ENCODE measurements around the gene ACTR3C. TPM values are rescaled to one million over a fixed set of nuclear protein-coding genes. Genes with fewer than 3 reads are reported as not detected.
"Not testable (repeated sequence)": the region's sequence is repeated elsewhere in the genome, so short reads cannot be mapped to it uniquely, and the experiment has no call there.

ACTR3C gene
- total RNA-seq, 1 donor from 2014 or later = 0.49 TPM

- Mint-ChIP-seq H3K27me3 (ENCODE audit: low read depth) (peaks cover 4% of the 10 kb centered on the region), H3K36me3 (ENCODE audit: low read depth) (no peaks in the 10 kb centered on the region), H3K9me3 (no peaks in the 10 kb centered on the region)
Measured at GRCh38 chr7:150308575-150308974, 14.8 kb downstream of the ACTR3C start.

DNA sequence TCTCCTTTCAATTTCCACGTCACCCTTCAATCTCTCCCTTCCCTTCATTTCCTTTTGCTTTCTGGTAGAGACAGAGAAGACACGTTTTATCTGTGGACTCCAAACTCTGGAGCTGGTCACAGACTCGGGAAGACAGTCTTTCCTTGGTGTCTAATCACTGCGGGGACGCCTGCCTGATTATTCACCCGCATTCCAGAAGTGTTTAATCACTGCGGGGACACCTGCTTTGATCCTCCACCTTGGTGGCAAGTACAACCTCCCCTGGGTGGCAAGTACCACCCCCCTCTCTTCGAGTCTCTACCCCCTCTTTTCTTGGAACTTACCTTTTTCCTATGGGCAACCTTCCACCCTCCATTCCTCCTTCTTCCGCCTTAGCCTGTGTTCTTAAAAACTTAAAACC is 15.4 kb downstream of the ACTR3C start:
- peaks cover 4% of the 10 kb centered on the region for H3K27me3 Mint-ChIP-seq (ENCODE audit: low read depth)
- no peak overlapping the region for H3K4me3 Mint-ChIP-seq
- TF ChIP-seq, protein P1, sequence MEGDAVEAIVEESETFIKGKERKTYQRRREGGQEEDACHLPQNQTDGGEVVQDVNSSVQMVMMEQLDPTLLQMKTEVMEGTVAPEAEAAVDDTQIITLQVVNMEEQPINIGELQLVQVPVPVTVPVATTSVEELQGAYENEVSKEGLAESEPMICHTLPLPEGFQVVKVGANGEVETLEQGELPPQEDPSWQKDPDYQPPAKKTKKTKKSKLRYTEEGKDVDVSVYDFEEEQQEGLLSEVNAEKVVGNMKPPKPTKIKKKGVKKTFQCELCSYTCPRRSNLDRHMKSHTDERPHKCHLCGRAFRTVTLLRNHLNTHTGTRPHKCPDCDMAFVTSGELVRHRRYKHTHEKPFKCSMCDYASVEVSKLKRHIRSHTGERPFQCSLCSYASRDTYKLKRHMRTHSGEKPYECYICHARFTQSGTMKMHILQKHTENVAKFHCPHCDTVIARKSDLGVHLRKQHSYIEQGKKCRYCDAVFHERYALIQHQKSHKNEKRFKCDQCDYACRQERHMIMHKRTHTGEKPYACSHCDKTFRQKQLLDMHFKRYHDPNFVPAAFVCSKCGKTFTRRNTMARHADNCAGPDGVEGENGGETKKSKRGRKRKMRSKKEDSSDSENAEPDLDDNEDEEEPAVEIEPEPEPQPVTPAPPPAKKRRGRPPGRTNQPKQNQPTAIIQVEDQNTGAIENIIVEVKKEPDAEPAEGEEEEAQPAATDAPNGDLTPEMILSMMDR (conservative IDR thresholded peaks at IDR 0.05) = no peak
- DNase-seq (ENCODE audit: low read depth, low spot score) = no peak
- peaks cover 1% of the 10 kb centered on the region for H3K4me1 Mint-ChIP-seq
- no peaks in the 10 kb centered on the region for H3K36me3 Mint-ChIP-seq (ENCODE audit: low read depth)
- no peaks in the 10 kb centered on the region for H3K9me3 Mint-ChIP-seq
- H3K27ac Mint-ChIP-seq (ENCODE audit: unreplicated experiment) = no peak overlapping the region

More at GRCh38 chr7:150308575-150308974, 14.8 kb downstream of the ACTR3C start:
- Mint-ChIP-seq H3K4me3 (no peak overlapping the region), H3K4me1 (peaks cover 4% of the 10 kb centered on the region), H3K27ac (ENCODE audit: unreplicated experiment) (no peak overlapping the region)
- no peak for DNase-seq (ENCODE audit: low read depth, low spot score)
- TF ChIP-seq, protein P1 (conservative IDR thresholded peaks at IDR 0.05) = no peak

- Mint-ChIP-seq H3K27me3 (ENCODE audit: low read depth) (peaks cover 4% of the 10 kb centered on the region), H3K36me3 (ENCODE audit: low read depth) (no peaks in the 10 kb centered on the region), H3K4me3 (no peak overlapping the region), H3K4me1 (no peaks in the 10 kb centered on the region), H3K9me3 (no peaks in the 10 kb centered on the region), H3K27ac (ENCODE audit: unreplicated experiment) (no peak overlapping the region)
- no peak for DNase-seq (ENCODE audit: low read depth, low spot score)
- TF ChIP-seq, protein P1 (conservative IDR thresholded peaks at IDR 0.05) = no peak
Measured at GRCh38 chr7:150307129-150307528, 16.2 kb downstream of the ACTR3C start.

GRCh38 chr7:150306377-150306776 is 17.0 kb downstream of the ACTR3C start:
- H3K36me3 Mint-ChIP-seq (ENCODE audit: low read depth); H3K4me3 Mint-ChIP-seq; H3K9me3 Mint-ChIP-seq; H3K27ac Mint-ChIP-seq (ENCODE audit: unreplicated experiment); H3K27me3 Mint-ChIP-seq (ENCODE audit: low read depth); H3K4me1 Mint-ChIP-seq; DNase-seq (ENCODE audit: low read depth, low spot score): not testable (repeated sequence)

DNA sequence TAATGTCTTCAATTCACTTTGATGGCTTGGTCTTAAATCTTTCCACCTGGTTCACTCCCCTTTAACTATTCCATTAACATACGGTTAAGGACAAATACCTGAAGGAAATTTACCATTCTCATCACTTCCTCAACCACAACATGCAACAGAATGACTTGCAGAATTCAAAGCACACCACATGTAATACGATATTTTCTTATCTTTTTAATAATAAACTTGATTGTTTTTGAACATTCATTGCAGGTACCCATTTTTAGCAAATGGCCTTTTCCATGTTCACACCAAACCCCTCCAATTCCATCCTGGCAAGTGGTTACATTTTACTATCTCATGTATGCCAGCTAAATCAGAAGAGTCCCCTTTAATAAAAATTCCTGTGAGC is 17.5 kb downstream of the ACTR3C start:
- H3K4me3 Mint-ChIP-seq; H3K9me3 Mint-ChIP-seq; H3K27me3 Mint-ChIP-seq (ENCODE audit: low read depth); H3K4me1 Mint-ChIP-seq; DNase-seq (ENCODE audit: low read depth, low spot score); H3K36me3 Mint-ChIP-seq (ENCODE audit: low read depth); H3K27ac Mint-ChIP-seq (ENCODE audit: unreplicated experiment): not testable (repeated sequence)

- H3K27me3 Mint-ChIP-seq (ENCODE audit: low read depth); H3K36me3 Mint-ChIP-seq (ENCODE audit: low read depth); H3K9me3 Mint-ChIP-seq; H3K4me1 Mint-ChIP-seq; DNase-seq (ENCODE audit: low read depth, low spot score); H3K4me3 Mint-ChIP-seq: not testable (repeated sequence)
- H3K27ac Mint-ChIP-seq (ENCODE audit: unreplicated experiment) = peak overlapping the region; percentile 32
Measured at GRCh38 chr7:150305259-150305902, 18.0 kb downstream of the ACTR3C start.

DNA sequence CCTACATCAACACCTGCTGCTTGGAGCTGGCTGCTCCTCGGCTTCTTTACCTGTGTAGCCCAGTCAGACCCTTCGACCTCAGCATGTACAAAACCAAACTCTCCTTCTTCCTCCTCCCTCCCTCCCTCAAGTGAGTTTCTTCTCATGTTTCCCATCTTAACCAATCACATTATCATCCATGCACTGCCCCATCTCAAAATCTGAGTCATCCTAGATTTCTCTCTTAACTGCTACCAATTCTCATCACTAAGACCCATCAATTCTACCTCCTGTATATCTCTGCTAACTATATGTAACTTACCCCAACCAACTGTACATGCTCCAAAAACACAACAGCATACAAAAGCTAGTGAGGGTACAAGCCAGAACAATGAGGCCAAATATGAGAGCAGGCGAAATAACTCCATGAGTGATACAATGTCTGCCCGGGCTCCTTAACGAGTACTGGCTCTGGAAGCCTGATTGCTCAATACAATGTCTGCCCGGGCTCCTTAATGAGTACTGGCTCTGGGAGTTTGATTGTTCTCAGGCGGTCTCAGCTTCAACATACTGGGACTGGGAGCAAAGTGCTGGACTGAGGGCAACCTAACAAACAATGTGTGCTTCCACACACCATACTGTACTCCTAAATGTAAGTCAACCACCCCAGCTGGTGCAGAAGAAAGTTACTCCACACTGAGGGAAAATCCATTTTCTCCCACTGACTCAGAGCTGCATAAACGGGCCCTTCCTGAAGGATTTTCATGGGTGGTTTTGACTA is 18.7 kb downstream of the ACTR3C start:
- not testable (repeated sequence) for H3K4me1 Mint-ChIP-seq; DNase-seq (ENCODE audit: low read depth, low spot score); H3K27ac Mint-ChIP-seq (ENCODE audit: unreplicated experiment); H3K9me3 Mint-ChIP-seq; H3K36me3 Mint-ChIP-seq (ENCODE audit: low read depth); H3K4me3 Mint-ChIP-seq; H3K27me3 Mint-ChIP-seq (ENCODE audit: low read depth)

- H3K9me3 Mint-ChIP-seq; H3K27me3 Mint-ChIP-seq (ENCODE audit: low read depth); H3K4me3 Mint-ChIP-seq; H3K36me3 Mint-ChIP-seq (ENCODE audit: low read depth); DNase-seq (ENCODE audit: low read depth, low spot score); H3K27ac Mint-ChIP-seq (ENCODE audit: unreplicated experiment); H3K4me1 Mint-ChIP-seq: not testable (repeated sequence)
Measured at GRCh38 chr7:150302908-150303310, 20.4 kb downstream of the ACTR3C start.

DNA sequence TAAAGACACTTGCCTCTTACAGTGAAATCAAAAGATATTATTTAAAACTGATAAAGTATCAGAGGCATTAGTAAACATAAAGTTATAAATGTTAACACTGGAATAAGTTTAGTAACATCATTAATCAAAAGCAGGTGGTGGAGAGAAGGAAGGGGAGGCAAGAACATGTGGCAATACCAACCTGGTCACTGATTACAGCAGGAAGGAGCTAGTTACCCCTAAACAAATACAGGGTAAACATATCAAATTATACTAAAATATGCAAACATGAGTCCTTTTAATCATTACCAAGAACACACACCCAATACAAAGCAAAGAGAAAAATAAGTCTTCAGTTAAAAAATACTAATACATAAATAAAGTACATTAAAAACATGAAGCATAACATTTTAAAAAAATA is 25.4 kb downstream of the ACTR3C start:
- not testable (repeated sequence) for H3K27me3 Mint-ChIP-seq (ENCODE audit: low read depth); DNase-seq (ENCODE audit: low read depth, low spot score); H3K27ac Mint-ChIP-seq (ENCODE audit: unreplicated experiment); H3K36me3 Mint-ChIP-seq (ENCODE audit: low read depth); H3K4me3 Mint-ChIP-seq; H3K4me1 Mint-ChIP-seq; H3K9me3 Mint-ChIP-seq

DNA sequence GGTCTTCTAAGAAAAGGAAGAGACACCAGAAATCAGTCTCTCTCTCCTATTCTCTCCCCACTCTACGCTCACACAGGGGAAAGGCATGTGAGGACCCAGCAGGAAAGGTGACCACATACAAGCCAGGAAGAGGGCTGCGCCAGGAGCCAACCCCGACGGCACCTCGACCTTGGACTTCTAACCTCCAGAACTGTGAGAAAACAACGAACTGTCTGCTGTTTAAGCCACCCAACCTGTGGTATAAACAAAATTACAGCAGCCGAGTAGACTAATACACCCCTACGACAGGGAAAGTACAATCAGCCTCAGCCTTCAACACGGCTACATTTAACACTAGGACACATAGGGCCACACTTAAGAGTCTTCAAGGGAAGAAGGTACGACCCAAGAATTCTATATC is 26.5 kb downstream of the ACTR3C start:
- H3K27ac Mint-ChIP-seq (ENCODE audit: unreplicated experiment); H3K36me3 Mint-ChIP-seq (ENCODE audit: low read depth); H3K4me1 Mint-ChIP-seq; H3K4me3 Mint-ChIP-seq; DNase-seq (ENCODE audit: low read depth, low spot score); H3K9me3 Mint-ChIP-seq; H3K27me3 Mint-ChIP-seq (ENCODE audit: low read depth): not testable (repeated sequence)

GRCh38 chr7:150295614-150296013 is 27.7 kb downstream of the ACTR3C start:
- H3K27ac Mint-ChIP-seq (ENCODE audit: unreplicated experiment) = peak overlapping the region; percentile 35
- not testable (repeated sequence) for H3K4me3 Mint-ChIP-seq, H3K4me1 Mint-ChIP-seq

More at GRCh38 chr7:150295614-150296013, 27.7 kb downstream of the ACTR3C start:
- not testable (repeated sequence) for H3K9me3 Mint-ChIP-seq; DNase-seq (ENCODE audit: low read depth, low spot score); H3K36me3 Mint-ChIP-seq (ENCODE audit: low read depth); H3K27me3 Mint-ChIP-seq (ENCODE audit: low read depth)
